OCI-LY7 (cell line): Measurements from ENCODE around the gene POLR3H.

Source experiments
- CTCF ChIP-seq: fragments of 200-600 bp; sonication (generic); conservative IDR thresholded peaks from 2 replicates; pipeline ENCODE4 v1.5.1; 2014; ENCODE audit warnings: mild to moderate bottlenecking, antibody characterized with exemption, low read length, moderate library complexity, mixed read lengths
- EZH2phosphoT487 ChIP-seq: fragments of 200-600 bp; sonication (generic); IDR thresholded peaks from 2 replicates; pipeline ENCODE4 v1.6.1; 2018; ENCODE audit warnings: low read depth, borderline replicate concordance, mild to moderate bottlenecking, mixed run types, antibody characterized with exemption, low read length, moderate library complexity, mixed read lengths

DNA sequence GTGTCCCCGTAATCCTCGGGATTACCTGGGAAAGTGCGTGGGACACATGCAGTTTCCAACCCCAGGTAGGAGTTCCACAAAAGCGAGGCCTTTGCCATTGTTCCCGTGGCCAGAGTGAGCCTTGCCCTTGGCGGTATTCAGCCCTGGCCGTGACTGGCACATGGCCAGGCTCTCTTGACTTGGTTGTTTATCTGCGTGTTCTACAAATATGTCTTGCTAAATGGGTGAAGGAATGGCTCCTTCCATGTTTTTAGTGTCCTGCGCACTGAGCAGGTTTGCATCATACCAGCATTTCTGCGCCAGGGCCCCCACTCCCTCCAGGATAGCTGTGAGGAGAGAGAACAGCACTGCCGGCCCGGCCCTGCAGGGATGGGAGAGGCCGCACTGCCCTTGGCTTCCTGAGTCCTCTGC lies 20.0 kb downstream of the POLR3H start:
- TF ChIP-seq CTCF (no peak), EZH2phosphoT487 (no peak)
